Skeletal muscle cell (primary cell): ENCODE results near the gene OR4D2.

Experiments used
- DNase-seq: peaks from one replicate; pipeline ENCODE4 v3.0.0-alpha.2; 2010; ENCODE audit warnings: low read depth
- H3K4me3 ChIP-seq: 2 replicates; pipeline ENCODE4 v1.5.1; 2011; ENCODE audit warnings: low read depth, mild to moderate bottlenecking, control low read depth, low read length, moderate library complexity

OR4D2 gene

GRCh38 chr17:58202859-58203258 is 36.1 kb downstream of the OR4D2 start:
- H3K4me3 ChIP-seq = no peak overlapping the region
- no peak for DNase-seq

DNA sequence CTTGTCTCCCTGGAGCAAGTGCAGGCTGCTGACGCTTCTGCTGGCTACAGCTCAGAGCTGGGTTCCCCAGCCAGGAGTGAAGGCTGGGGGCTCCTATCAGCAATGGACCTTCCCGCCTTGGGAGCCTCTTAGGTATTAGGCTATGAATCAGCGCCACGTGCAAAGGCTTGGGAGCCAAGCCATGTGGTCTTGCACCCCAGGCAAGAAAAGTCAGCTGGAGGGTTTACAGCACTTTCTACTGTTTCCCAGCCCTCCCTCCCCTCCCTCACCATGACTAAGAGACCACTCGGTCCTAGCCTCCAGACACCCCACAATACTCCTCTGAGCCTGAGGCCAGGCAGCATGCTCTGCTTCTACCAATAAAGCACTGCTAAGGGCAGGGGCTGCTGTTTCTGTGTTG is 38.0 kb downstream of the OR4D2 start:
- no peak overlapping the region for H3K4me3 ChIP-seq
- DNase-seq = no peak

DNA sequence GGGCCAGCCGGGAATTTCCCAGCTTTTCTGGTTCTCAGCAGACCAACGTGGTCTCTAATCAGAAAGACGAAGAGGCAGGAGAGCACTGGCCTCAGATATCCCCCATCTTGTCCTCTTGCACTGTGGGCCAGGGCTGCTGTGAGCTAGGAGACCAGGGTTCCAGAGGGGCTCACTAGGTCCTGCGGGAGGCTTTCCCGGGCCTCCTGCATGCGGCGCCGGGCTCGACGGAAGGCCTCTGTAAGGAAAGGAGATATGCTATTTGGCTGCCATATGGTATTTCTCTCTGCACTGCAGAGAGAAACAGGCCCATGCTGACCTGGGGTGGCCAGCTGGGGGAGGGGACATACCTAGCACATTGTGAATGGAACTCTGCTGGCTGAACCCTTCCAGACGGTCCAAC is 39.2 kb downstream of the OR4D2 start:
- no peak overlapping the region for H3K4me3 ChIP-seq
- no peak for DNase-seq

GRCh38 chr17:58207451-58207850 is 40.7 kb downstream of the OR4D2 start:
- no peak overlapping the region for H3K4me3 ChIP-seq
- DNase-seq = no peak

- DNase-seq = no peak
- H3K4me3 ChIP-seq = no peak overlapping the region
Observed at GRCh38 chr17:58208344-58208743, 41.6 kb downstream of the OR4D2 start.

DNA sequence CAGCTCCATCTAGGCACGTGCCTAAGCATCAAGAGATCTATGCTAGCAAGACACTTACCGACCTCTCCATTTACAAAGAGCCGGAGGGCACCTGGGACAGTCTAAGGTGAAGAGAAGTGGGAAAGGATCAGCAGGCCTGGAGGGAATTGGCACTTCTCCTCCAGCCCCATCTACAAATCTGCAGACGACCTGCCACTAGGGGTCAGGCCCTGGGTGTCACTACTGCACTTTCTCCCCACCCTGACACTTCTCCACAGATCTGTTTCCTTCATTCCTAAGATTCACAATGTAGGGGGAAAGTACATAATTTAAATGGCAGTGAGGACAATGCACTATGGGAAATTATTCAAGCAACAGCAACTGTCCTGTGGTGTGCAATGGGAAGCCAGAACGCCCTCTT is 44.1 kb downstream of the OR4D2 start:
- H3K4me3 ChIP-seq = no peak overlapping the region
- DNase-seq = no peak

GRCh38 chr17:58215685-58216084 is 48.9 kb downstream of the OR4D2 start:
- H3K4me3 ChIP-seq = no peak overlapping the region
- DNase-seq = no peak

DNA sequence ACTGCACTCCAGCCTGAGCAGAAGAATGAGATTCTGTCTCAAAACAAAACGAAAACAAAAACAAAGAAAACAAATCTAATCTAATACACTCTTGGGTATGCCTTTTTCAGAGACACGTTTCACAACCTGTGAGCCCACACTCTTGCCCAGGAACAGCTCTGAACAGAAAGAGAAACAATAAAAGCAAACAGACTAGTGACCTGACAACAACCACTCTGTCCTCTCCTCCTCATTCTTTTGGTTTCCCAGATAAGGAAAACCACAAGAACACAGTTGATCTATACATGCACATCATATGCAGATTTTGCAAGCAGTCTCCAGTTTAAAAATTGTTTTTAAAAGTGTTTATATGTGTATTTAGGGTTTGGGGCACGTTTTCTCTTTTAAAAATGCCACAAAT is 51.0 kb downstream of the OR4D2 start:
- H3K4me3 ChIP-seq = no peak overlapping the region
- DNase-seq = no peak

DNA sequence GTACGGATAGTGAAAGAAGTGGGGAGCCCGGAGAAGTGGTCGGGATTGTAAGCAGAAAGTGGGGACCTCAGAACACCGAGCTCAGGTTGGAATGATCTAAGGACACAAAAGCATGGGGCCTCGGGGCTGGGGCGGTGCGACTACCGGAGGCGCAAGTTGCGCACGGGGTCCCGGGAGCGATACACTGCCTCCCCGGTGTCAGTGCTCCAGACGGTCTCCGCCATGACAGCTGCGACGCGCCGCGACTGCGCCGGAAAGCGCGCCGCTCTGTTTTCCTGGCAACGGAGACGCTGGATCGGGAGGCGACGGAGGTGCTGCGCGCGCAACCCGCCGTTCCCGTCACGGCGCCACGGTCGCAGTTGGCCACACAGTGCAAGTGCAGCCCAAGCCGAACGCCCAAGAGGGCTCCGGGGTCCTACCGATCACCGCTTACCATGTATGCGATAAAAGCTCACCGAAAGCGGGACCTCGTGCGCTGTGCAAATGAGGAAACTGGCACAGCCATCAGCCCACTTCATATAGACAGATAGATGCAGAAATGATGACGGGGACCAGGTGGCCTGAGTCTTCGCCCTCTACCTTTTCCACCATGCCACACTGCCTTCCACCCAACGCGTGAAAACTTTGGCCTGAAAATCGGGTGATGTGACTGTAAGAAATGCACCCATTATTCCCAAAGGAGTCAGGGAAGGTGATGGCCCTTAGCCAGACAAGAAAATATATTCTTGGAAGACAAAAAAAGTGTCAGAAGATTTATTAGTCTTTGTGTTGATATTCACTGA is 52.4 kb downstream of the OR4D2 start, which contains the start of gene MKS1:
Gene MKS1 (minus strand): TSS at position 249 of the 782 bp plus-strand sequence. CDS start 25 bp downstream, at position 224.
- DNase-seq = peak; percentile 64
- peak within 1 kb of the TSS; percentile 66 for H3K4me3 ChIP-seq

GRCh38 chr17:58219789-58220183 is 53.0 kb downstream of the OR4D2 start:
- H3K4me3 ChIP-seq = peak overlapping the region; percentile 66
- no peak for DNase-seq
